Measurements from ENCODE around the gene KCNAB3.

The KCNAB3 gene

DNA sequence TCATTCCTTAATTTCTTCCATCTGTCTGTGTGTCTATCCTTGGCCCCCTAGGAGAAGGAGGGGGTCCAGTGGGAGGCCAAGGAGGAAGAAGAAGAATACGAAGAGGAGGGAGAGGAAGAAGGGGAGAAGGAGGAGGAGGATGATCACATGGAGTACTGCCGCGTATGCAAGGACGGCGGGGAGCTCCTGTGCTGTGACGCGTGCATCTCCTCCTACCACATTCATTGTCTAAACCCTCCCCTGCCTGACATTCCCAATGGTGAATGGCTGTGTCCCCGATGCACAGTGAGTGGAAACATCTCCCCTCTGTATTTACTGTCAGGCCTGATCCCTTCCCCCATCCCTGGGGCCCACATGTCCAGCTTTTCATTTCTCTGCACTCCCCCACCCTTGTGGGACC lies 34.8 kb downstream of the KCNAB3 start:
- DNase-seq: no peak

DNA sequence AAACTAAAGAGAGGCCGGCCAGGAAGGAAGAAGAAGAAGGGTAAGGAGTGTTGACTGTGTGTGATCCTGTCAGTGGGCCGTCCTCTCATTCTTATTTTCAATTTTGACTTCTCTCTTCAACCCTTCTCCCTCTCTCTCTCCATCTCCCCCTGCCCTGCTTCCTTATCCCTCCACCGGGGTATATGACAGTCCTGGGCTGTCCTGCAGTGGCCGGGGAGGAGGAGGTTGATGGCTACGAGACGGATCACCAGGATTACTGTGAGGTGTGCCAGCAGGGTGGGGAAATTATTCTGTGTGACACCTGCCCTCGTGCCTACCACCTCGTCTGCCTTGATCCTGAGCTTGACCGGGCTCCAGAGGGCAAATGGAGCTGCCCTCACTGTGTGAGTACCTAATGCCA lies 35.4 kb downstream of the KCNAB3 start:
- no peak for DNase-seq

DNA sequence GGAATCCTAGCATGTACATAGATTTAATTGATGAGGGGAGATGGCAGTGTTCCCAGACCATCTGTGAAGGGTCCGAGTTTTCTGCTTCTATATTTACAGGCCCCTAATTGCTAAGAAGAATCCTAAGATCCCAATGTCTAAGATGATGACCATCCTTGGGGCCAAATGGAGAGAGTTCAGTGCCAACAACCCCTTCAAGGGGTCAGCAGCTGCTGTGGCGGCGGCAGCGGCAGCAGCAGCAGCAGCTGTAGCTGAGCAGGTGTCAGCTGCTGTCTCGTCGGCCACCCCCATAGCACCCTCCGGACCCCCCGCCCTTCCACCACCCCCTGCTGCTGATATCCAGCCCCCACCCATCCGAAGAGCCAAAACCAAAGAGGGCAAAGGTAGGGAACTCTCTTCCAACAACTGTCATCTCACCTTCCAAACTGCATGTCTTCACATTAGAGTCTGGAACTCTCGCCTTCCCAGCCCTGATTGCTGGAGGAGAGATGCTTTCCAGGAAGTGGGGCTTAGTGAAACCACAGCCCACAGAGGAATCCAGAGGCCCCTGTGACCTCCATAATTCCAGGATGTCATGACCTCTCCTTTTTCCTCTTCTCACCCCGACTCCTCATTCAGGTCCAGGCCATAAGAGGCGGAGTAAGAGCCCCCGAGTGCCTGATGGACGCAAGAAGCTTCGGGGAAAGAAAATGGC lies 36.3 kb downstream of the KCNAB3 start:
- no peak for DNase-seq

DNA sequence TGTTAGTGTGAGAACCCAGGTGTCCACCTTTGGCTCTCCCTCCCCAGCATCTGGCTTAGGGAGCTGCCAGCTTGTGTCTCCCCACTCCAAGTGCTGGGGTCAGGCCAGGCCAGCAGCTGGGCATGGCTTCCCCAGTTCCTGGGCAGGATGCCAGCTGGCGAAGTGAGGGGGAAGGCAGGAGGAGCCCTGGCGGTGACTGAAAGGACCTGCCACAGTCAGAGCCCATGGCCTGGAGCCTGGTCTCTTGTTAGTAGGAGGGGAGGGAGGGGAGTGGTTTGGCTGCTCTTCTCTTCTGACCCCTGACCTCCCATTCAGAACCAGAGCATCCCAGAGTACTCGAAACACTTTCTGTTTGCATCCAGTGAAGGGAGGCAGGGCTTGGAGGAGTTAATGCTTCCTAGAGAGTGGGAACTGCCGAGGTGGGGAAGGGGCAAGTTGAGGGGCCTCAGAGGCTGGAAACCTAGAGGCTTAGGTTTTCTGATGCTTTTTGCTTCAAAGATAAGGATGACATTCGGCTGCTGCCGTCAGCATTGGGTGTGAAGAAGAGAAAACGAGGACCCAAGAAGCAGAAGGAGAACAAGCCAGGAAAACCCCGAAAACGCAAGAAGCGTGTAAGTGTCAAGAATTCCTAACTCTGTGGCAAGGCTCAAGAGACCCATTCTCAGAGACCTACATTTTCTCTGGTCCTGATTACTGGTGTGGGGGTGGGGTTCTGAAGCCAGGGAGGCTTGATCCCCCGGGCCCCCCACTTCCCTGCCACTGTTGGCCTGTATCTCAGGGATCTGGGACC lies 40.3 kb downstream of the KCNAB3 start:
- peak; percentile 95 to 98 for DNase-seq

DNA sequence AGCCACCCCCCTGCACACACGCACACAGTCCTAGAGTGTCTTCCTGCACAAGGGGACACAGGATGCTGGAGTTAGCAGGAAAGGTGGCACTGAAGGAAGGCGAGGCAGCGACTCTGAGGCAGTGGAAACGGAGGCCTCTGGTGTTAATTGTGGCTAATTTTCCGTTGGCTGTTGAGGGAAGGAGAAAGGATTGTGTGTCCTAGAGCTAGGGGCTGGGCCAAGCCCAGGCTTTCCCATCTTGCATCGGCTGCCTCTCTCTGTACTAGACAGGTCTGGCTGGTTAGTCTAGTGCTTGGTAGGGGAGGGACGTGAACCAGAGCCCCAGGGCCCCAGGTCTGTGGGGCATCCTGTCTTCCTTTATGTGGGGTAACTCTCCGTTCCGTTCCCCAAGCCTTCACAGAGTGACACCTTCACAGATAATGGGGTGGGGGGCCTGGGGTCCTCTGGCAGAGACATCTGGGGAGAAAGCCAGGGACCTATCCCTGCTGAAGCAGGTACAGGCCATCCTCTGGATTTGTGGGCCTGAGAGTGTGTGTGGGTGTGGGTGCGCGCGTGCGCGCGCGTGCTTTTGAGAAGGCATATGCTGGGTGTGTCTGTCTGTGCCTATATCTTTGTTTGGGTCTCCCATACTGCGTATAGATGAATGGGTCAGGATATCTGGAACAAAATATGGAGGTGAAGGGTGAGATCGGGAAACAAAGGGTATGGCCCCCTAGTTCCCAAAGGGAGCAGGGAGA lies 41.3 kb downstream of the KCNAB3 start, which contains the start of gene CHD3:
TSS of gene CHD3 (plus strand) at position 606 of the 737 bp plus-strand sequence. CDS start 212 bp downstream, outside the sequence.
- peak in 1 of 2 experiments; percentile 45 for DNase-seq

DNA sequence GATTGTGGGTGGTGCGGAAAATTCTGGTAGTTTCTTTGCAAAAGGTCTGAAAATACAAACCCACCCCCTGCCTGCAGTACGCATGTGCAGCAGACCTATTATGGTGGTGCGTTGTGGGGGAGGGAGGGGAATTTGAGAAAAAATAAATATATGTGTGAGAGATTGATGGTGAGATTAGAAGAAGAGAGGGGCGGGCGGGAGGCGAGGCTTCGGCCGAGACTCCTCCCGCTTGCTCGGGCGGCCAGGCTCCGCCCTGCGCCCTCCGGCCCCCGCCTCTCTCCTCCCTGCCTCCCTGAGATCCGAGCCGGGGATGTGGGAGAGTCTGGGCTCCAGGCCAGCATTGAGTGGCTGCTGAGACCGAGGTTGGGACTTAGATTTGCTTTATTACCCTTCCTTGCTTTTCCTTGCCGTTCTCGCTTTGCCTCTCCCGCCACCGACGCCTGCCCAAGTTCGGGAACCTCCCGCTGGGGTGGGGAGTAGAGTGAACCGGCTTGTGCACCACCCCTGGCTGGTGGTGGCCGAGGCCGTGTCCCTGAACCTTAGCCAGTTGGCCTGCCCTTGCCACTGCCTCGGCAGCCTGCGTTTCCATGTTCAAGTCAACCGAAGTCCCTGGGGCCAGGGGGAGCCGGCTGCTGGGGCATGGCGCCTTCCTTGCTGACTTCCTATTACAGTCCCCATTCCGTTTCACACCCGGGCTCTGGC lies 42.0 kb downstream of the KCNAB3 start:
- peak; percentile 92 to 96 for DNase-seq

DNA sequence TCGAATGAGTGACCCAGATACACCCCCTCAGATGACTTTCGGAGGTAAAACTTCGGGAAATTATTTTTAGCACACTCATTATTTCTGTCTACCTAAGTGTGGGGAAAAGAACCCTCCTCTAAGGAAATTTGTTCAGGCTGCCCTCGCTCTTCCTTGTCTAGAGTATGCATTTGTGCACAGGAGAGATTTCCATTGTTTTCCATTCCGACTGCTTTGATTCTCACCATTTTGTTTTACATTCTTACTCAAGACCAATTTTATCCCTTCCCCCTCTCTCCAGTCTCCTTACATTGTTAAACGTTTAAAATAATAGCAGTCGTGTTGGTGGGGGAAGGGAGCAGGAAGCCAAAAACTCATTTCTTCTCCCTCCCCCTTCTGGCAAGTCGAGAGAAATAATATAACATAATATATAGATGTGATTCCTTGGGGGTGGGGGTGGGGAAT lies 42.6 kb downstream of the KCNAB3 start:
- no peak for DNase-seq

DNA sequence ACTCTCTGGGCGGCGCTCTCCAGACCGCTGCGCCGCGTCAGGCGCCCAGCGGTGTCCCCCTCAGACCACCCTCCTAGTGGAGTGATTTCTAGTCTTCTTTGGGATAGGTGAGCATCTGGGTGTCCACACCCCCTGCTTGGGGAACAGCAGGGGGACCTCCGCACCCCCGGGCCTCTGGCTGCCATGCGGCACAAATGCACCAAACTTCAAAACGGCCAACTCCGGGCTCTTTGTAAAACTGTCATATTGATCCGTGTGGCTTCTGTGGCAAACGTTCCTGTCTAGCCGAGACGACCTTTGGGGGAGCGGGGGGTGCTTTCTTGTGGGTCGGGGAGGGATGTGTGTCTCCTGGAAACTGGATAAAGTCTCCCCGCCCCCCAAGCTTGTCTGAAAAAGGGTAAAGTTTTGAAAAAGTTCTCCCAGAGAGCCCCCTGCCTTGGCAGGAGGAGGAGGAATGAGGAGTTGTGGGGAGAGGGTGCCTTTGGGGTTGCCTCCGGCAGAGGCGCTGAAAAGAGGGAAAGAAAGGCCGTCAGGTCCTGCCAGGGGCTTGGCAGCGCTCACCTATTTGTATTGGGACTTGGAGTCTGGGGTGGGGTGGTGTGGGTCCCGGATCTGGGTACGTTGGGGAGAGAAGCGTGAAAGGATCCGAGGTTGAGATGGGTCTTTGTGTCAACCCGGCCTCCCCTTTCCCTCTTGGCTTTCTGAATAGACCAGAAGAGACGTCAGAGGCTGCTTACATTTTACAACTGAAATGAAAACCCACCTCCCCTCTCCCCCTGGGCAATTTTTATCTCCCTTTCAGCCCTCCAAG lies 43.2 kb downstream of the KCNAB3 start:
- peak in 1 of 2 experiments; percentile 31 for DNase-seq

DNA sequence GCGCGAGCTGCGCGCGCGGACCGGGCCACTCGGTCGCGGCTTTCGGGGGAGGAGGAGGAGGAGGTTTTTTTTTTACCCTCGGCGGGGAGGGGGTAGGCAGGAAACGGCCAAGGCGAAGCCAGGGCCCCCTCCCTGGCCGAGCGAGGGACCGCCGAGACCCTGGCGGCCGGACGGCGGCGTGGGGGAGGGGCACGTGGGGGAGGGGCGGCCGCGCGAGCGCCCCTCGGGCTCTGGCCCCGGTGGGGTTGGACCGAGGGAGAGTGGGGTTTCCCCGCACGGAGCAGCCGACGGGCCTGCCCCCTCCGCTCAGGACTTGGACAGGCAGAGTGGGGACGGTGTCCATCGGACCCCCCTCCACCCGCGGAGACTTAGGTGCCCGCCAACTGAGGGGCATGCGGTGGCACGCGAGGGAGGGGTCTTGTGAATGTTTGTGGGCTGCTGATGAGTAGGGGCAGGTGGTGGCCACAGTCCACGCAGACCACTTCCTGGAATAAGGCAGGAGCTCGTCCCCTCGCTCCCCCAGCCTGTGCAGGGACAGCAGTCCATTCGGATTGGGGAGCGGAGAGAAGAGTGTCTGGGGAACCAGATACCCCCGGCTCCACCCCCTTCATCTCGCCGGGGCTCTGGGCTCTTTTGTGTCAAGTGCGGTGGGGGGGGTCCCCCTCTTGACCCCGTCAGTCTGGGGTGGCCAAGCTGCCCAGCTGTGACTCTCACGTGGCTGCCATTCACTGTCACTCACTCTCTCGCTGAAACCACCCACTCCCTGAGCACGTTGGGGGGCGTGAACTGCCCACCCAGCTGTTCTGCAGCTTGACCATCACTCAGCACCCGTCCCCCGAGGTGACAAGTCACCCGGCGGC lies 44.1 kb downstream of the KCNAB3 start:
- peak in 1 of 2 experiments; percentile 25 for DNase-seq

DNA sequence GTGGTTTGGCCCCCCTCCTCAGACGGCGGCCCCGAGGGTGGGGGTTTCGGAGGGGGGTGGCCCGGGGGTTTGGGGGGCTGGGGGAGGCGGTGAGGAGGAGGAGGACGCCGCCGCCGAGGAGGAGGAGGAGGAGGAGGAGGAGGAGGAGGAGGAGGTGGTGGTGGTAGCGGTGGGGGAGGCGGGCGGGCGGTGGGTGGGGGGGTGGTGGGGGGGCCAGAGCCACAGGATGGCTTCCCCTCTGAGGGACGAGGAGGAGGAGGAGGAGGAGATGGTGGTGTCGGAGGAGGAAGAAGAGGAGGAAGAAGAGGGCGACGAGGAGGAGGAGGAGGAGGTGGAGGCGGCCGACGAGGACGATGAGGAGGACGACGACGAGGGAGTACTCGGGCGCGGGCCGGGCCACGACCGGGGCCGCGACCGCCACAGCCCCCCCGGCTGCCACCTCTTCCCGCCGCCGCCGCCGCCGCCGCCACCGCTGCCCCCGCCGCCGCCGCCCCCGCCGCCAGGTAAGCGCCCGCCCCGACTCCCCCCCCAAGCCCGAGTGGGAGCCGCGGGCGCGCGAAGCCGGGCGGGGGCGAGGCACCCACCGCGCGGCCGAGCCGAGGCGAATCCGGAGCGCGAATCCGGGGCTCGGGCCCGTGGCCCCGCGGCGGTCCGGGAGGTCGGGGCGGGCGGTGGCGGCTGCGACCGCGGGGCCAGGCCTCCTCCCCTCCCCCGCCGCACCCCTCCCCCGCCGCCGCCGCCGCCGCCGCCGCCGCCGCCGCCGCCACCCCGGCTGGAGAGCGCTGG lies 44.9 kb downstream of the KCNAB3 start:
- DNase-seq: no peak

DNA sequence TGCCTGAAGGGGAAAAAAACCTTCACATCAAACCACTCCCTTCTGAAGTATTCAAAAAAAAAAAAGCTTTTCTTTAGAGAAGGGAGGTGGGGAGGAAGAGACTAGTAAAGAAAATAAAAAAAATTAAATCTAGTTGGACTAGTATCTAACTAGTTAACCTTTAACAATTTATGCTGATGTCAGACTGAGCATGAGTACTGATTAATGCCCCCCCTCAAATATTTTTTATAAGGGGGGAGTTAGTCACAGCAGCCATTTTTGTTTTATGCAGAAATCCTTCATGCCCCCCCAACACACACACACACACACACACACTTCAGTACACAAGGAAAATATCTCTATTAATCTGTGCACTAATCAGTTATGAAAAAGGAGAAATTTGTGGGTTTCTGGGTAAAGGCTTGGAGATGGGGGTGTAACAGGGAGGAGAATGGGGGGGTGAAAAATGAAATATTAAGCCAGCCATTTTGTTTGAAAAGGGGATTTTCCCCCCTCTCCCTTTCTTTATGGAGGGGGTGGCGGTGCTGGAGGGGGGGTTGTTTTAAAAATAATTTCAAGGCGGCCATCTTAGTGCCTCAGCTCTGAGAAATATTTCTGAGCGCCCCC lies 45.8 kb downstream of the KCNAB3 start:
- DNase-seq: peak in 1 of 2 experiments; percentile 20

DNA sequence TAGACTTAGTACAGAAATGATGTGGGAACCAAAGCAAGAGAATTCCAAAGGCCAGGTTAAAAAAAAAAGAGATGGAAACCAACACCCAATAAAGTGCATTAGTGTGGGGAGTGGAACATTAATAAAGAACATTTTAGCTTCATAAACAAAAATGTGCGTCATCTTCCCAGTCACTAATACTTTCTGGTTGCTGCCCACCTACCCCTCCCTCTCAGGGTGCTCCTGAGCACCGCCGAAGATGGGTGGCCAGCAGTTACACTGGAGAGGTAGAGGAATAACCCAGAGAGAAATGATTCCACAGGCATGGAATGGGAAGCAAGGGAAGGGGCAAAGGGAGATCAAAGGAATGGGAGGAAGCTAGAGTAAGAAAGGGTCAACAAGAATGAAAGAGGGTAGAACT lies 47.0 kb downstream of the KCNAB3 start:
- DNase-seq: no peak

DNA sequence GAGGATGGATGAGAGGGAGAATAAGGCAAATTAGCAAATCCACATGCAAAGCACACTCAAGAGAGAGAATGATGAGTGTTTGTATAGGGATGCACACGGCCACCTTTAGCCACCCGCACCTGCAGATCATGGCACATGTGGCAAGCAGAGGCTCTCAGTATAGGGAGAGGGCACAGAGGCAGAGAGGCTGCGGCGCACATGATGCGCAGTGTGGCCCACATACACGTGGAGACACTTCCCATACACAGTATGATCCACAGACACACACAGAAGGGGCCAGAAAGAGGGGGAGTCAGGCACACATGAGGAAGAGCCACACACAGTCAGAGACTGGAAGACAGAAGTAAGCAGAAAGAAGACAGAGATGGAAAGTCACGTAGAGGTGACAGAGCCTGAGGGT lies 47.6 kb downstream of the KCNAB3 start:
- no peak for DNase-seq

DNA sequence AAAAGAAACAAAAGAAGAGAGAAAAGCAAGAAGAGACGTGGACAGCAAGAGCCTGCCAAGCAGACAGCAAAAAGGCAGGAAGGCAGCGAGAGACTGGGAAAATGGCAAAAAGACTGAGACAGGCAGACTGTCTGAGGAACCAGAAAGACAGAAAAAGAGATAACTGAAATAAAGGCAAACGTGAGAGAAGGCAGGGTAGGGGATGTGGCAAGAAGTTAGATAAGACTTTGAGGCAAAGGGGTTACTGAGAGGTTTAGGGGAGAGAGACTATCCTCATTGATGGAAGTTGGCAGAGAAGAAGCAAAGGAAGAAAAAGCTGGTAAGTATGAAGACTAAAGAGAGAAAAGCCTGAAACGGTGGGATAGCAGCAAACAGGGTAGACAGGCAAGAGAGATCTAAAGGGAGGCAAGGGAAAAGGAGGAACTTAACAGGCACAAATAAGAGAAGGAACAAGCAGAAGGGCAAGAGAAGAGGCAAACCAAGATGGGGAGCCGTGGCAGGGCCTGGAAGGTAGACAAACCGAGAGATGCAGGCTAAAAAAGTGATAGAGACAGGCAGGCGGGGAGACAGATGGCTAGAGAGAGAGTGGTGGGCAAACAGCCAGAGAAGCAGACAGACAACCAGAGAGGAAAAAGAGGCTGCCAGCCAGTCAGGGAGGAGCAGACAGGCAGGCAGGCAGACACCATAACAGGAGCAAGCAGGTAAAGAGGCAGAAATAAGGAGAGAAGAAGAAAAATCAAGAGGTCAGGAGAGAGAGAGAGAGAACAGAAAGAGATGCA lies 48.2 kb downstream of the KCNAB3 start:
- peak; percentile 60 to 83 for DNase-seq

DNA sequence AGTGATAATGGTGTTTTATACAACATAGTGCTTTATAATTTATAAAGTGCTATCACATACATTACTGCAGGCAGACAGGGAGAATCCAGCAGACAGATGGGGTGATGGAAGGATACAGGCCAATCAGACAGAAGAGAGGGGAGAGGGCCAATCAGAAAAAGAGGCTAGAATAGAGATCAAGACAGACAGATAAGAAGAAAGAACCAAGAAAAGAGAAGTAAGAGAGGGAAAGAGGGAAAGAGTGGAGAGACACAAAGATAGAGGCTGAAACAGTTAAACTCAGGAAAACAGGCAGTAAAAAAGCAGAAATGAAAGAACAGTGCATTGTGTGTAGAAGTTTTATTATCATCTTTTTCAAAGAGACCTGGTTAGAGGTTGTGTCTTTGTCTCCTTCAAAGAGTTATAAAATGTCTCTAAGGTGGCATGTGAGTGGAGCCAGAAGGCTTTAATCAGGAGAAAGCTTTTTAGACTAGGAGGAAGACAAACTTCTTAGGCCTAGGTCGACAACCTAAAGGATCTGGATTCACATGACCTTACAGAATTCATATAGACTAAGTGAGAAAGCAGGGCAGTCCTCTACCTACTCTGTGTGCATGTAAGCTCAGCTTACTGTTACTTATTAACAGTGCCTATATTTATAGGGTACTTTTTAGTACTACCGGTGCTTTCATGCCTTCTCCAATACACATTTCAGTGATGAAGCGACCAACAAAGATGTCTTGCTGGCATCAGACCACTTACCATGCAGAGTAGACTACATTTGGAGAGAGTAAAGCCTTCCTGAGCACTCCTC lies 49.4 kb downstream of the KCNAB3 start:
- no peak for DNase-seq

DNA sequence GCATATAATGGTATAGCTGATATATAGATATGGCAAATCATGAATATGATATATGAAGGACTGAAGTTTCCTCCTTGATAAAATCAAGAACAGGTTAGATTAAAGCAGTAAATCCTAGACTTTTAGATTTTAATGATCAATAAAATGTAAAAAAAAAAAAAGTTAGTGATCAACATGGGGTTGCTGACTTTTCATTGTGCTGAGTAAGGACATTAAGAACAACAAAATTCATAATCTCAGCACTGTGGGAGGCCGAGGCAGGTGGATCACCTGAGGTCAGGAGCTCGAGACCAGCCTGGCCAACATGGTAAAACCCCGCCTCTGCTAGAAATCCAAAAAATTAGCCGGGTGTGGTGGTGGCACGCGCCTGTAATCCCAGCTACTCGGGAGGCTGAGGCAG lies 51.4 kb downstream of the KCNAB3 start:
- DNase-seq: no peak

DNA sequence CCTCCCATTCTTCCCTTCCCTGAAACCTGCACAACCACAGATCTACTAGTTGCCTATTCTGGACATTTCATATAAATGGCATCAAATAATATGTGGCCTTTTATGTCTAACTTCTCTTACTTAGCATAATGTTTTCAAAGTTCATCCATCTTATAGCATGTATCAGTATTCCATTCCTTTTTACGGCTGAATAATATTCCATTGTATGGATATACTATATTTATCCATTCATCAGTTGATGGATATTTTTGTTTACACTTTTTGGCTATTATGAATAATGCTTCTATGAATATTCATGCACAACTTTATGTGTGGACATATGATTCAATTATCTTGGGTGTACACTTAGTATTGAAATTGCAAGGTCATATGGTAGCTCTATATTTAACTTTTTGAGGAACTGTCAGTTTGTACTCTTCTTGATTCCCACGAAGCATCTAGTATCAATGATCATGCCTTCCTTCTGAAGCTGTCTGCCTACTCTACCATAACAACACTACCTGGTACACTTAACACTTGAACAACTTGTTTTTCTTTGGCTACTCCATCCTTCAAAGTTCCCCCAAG lies 53.8 kb downstream of the KCNAB3 start:
- DNase-seq: no peak

DNA sequence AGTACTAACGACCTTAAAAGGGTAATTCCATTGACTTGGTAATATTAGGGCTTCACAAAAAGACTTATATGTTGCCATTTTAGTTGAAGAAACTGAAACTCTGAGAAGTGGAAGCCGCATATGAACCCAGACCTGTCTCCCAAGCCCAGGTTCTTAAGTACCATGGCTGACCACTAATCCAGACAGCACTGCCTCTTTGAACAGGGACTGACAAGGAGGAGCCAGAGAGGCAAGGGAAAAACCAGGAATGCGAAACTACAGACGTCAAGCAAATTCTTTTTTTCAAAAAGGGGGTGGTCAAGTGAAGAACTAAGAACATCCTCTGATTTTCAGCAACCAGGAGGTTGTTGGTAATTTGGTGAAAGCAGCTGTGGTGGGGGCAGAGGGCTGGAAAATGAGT lies 56.6 kb downstream of the KCNAB3 start:
- DNase-seq: no peak

All from NCI-H446 (cell line).